ENCODE measurements around the gene SYNGR3. TPM values are rescaled to one million over a fixed set of nuclear protein-coding genes. Genes with fewer than 3 reads are reported as not detected.

The SYNGR3 gene
- total RNA-seq, 2 experiments from 2014 or later = 1.3 to 1.9 TPM

DNA sequence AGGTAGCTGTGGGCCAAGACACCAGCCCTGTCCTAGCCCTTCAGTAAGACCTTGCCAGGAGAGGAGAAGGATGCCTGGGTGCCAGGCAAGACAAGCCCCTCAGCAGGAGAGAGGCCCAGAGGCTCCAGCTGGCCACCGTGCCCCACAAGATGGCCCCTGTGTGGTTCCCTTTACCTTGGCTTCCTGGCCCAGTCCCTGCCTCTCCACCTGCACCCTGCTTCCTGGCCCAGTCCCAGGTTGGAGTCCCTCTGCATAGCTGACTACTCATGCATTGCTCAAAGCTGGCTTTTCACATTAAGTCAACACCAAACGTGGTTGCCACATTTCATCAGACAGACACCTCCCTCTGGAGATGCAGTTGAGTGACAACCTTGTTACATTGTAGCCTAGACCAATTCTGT, 4.0 kb downstream of the SYNGR3 start:
- DNase-seq = no peak
- H3K27me3 Mint-ChIP-seq = peaks cover 16% of the 10 kb centered on the region
- peak overlapping the region; percentile 80 for H3K27ac Mint-ChIP-seq
- no peaks in the 10 kb centered on the region for H3K9me3 Mint-ChIP-seq
- ChIA-PET POLR2A (interaction anchor here (0.9 kb wide), 1 partner anchor 160 kb away, joined by 3 read pairs; no protein-coding TSS in a partner anchor), CTCF (interaction anchor here (0.9 to 5.0 kb wide), 5 partner anchors 10 to 29 kb away, joined by 3 to 36 read pairs (median 4); partner anchors contain the start of genes GFER and ZNF598)
- H3K4me1 Mint-ChIP-seq = peaks cover 24% of the 10 kb centered on the region
- no peak overlapping the region for H3K4me3 Mint-ChIP-seq
- peaks cover 9% of the 10 kb centered on the region for H3K36me3 Mint-ChIP-seq (ENCODE audit: low read depth)

DNA sequence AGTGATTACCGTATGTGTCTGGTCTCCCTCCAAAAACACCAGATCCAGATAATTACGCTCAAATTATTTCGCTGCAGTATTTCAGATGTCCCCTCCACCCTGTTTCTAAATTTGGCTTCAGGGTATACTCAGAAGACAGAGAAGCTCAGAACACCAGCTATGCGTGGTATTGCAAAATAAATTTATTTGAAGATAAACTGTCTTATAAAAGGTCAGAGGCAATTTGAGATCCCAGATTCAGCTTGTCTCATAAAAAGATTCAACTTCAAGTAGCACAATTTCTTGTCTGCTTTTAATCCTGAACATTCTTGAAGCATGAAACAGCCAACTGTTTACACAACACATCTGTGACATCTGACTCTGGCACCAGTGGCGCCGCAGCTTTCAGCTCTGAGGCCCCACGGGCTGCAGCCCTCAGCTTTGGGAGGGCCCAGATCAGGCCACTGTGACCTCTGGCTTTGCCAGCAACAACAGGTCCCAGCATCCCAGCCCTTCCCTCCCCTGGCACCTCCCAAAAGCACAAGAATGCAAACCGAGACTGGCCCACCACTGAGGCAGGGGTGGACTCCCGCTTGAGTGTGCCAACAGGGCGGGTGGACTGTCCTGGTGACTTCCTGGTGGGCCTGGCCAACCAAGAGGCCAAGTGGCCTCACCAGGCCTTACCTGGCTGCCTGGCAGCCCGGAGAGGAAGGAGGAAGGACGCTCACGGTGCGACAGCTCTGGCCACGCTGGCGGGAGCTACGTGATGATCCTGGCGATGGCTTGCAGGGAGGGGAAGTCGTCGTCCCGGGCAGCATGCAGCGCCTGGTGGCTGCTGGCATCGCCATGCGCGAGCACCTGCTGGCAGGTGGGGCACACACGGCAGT, 8.0 kb downstream of the SYNGR3 start:
- H3K4me3 Mint-ChIP-seq = no peak overlapping the region
- ChIA-PET POLR2A (no interaction called here), CTCF (interaction anchor here (1.2 kb wide), 1 partner anchor 143 kb away, joined by 5 read pairs; no protein-coding TSS in a partner anchor)
- DNase-seq = no peak
- H3K36me3 Mint-ChIP-seq (ENCODE audit: low read depth) = peaks cover 19% of the 10 kb centered on the region
- H3K9me3 Mint-ChIP-seq = no peaks in the 10 kb centered on the region
- peaks cover 13% of the 10 kb centered on the region for H3K4me1 Mint-ChIP-seq
- no peak overlapping the region for H3K27ac Mint-ChIP-seq
- H3K27me3 Mint-ChIP-seq = no peaks in the 10 kb centered on the region

DNA sequence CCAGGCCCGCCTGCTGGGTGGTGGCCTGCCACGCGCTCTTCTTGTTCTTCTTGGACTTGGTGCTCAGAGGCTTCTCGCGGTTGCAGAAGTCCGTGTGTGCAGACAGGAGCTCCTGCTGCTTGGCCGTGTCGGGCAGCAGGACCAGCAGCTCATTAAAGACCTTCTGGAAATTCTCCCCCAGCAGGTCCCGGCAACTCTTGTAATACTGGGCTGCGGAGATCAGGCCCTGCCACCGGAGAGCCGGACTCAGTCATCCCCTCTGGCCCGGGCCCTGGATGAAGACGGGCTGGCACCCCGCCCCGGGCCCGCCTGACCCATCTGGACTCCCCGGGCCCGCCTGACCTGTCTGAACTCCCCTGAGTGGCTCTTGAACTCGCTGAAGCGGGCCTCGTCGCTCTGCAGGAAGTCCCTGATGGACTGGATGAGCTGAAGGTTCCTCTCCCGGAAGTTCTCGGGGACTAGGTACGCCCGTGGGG, 8.6 kb downstream of the SYNGR3 start:
- no peaks in the 10 kb centered on the region for H3K9me3 Mint-ChIP-seq
- H3K36me3 Mint-ChIP-seq (ENCODE audit: low read depth) = peaks cover 19% of the 10 kb centered on the region
- CTCF ChIA-PET = interaction anchor here (1.2 kb wide), 2 partner anchors 15 to 17 kb away, joined by 3 read pairs; partner anchors contain the start of genes GFER and NOXO1
- no peaks in the 10 kb centered on the region for H3K27me3 Mint-ChIP-seq
- H3K4me1 Mint-ChIP-seq = peaks cover 11% of the 10 kb centered on the region
- POLR2A ChIA-PET = no interaction called here
- no peak overlapping the region for H3K4me3 Mint-ChIP-seq
- no peak for DNase-seq
- no peak overlapping the region for H3K27ac Mint-ChIP-seq

DNA sequence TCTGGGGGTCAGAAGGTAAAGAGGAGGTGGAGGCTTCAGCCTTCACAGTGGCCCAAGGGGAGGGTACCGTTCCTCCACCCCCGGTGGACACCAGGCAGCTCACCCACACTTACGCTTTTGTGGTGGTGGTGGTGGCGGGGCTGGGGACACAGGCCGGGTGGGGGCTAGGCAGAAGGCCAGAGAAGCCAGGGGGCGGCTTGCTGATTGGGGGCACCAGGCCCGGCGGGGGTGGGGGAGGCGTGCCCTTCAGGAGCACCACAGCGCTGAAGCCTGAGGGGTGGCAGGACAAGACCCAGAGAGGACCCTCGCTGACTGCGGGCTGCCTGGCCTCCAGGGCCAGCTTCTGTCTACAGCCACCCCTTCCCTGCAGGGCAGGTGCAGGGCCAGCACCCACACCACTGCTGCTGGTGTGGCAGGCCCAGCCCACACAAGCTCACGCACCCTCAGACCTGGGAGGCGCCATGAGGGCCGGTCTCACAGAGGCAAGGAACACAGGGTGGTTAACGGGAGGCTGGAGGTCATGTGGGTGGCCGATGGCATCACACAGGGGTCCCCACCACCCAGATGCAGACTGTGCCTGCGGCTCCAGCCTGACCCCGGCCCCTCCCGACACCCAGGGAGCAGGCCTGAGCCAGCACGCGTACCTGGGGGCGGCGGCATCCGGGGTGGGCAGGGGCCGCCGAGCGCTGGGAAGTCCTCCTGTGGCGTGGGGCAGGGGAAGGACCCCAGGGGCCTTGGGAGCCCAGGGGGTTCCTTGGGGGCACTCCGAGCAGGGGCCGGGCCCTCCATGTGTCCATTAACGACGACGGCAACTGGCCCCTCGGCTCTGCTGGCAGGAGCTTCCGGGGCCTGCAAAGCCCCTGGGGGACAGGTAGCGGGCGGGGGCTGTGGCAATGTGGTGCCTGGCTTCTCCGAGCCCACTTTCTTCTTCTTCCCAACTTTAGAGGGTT, 9.4 kb downstream of the SYNGR3 start:
- H3K27me3 Mint-ChIP-seq = no peaks in the 10 kb centered on the region
- peaks cover 9% of the 10 kb centered on the region for H3K4me1 Mint-ChIP-seq
- H3K27ac Mint-ChIP-seq = no peak overlapping the region
- no peaks in the 10 kb centered on the region for H3K9me3 Mint-ChIP-seq
- ChIA-PET POLR2A (no interaction called here), CTCF (interaction anchor here (1.2 kb wide), 3 partner anchors 15 to 23 kb away, joined by 3 read pairs; partner anchors contain the start of genes GFER and NOXO1)
- H3K36me3 Mint-ChIP-seq (ENCODE audit: low read depth) = peaks cover 19% of the 10 kb centered on the region
- no peak overlapping the region for H3K4me3 Mint-ChIP-seq
- DNase-seq = no peak

DNA sequence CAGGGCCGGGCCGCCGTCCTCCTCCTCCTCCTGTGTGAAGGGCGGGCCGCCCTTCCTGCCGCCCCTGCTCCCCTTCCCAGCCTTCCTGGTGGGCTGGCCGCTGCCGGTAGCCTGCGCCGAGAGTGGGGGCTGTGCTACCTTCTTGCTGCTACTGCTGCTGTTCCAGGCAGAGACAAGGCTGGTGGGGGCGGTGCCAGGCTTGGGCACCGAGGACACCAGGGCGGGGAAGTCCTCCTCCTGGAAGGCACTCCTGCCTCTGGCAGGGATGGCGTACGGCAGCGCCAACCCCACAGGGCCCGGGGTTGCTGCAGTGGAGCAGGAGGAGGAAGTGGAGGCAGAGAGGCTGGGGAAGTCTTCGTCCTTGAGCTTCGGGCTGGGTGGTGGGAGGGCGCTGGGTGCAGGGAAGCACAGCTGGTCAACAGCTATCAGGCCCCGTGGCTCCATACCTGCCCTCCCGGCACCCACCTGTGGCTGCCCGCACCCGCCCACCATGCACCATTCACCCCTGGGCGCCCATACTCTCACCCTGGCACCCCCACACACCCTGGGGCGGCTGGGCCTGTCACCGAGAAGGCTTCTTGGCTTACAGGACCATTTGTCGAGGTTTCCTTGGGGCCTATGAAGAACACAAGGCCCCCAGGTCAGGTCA, 10.2 kb downstream of the SYNGR3 start:
- CTCF ChIA-PET = interaction anchor here (1.2 kb wide), 2 partner anchors 16 to 23 kb away, joined by 3 read pairs; partner anchors contain the start of gene GFER
- Mint-ChIP-seq H3K4me3 (no peak overlapping the region), H3K27me3 (no peaks in the 10 kb centered on the region), H3K27ac (no peak overlapping the region), H3K4me1 (peaks cover 12% of the 10 kb centered on the region), H3K9me3 (no peaks in the 10 kb centered on the region), H3K36me3 (ENCODE audit: low read depth) (peaks cover 19% of the 10 kb centered on the region)
- DNase-seq = no peak
- POLR2A ChIA-PET = no interaction called here

DNA sequence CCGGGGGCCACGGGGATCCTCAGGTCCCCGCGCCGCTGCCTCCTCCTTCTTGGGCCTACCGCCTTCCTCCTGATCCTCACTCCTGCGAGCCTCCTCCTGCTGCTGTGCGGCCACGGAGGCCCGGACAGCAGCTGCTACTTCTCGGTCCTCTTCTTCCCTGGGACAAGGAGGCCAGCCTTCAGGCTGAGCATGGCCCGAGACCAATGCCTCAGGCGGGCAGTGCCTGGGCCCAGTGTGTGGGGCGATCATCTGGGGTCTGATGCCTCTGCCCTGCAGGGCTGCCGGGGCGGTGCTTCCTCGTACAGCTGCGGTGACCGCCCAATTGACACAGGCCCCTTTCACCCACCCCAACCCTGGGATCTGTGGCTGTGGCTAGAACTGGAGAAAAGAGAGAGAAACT, 11.3 kb downstream of the SYNGR3 start:
- no peaks in the 10 kb centered on the region for H3K27me3 Mint-ChIP-seq
- H3K4me1 Mint-ChIP-seq = peaks cover 17% of the 10 kb centered on the region
- H3K9me3 Mint-ChIP-seq = no peaks in the 10 kb centered on the region
- CTCF ChIA-PET = no interaction called here
- H3K4me3 Mint-ChIP-seq = no peak overlapping the region
- peaks cover 22% of the 10 kb centered on the region for H3K36me3 Mint-ChIP-seq (ENCODE audit: low read depth)
- no peak for DNase-seq
- POLR2A ChIA-PET = no interaction called here
- H3K27ac Mint-ChIP-seq = no peak overlapping the region

DNA sequence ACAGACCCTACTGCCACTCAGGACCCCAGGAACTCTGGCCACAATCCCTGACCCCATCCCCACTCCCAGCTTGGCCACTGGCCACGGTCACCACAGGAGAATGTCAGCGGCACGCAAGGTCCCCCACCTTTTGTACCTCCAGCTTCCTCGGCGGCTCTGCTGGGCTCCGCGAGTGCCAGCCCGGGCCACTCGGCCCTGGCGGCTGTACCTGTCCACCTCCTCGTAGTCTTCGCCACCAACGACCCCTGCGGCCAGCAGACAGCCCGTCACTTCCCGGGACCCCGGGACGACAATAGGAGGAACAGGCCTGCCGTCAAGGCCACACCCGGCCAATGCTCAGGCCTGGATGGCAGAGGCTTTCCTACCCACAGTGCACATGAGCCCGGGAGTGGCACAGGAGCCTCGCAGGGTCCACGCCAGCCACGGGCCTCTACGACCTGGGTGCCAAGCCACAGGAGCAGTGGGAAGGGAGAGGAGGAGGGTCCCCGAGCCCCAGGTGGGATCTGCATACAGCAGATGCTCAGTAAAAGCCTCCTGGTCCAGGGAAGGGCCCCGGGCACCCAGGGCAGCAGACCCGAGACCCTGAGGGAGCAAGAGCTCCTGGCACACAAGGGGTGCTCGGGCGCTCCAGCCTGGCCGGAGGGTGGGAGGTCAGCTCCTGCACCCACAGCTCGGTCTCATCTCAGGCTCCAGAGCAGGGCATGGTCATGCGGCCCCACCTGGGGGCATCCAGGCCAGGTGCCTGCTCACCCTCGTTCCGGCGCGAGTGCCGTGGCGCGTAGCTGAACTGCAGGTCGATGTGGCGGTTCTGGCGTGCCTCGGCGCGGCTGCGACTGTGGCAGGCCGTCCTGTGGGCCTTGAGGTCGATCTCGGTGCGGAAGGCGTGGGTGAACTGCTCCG, 11.9 kb downstream of the SYNGR3 start:
- CTCF ChIA-PET = no interaction called here
- H3K27ac Mint-ChIP-seq = no peak overlapping the region
- peaks cover 17% of the 10 kb centered on the region for H3K4me1 Mint-ChIP-seq
- H3K36me3 Mint-ChIP-seq (ENCODE audit: low read depth) = peaks cover 25% of the 10 kb centered on the region
- H3K4me3 Mint-ChIP-seq = no peak overlapping the region
- H3K27me3 Mint-ChIP-seq = no peaks in the 10 kb centered on the region
- DNase-seq = no peak
- POLR2A ChIA-PET = no interaction called here
- no peaks in the 10 kb centered on the region for H3K9me3 Mint-ChIP-seq

DNA sequence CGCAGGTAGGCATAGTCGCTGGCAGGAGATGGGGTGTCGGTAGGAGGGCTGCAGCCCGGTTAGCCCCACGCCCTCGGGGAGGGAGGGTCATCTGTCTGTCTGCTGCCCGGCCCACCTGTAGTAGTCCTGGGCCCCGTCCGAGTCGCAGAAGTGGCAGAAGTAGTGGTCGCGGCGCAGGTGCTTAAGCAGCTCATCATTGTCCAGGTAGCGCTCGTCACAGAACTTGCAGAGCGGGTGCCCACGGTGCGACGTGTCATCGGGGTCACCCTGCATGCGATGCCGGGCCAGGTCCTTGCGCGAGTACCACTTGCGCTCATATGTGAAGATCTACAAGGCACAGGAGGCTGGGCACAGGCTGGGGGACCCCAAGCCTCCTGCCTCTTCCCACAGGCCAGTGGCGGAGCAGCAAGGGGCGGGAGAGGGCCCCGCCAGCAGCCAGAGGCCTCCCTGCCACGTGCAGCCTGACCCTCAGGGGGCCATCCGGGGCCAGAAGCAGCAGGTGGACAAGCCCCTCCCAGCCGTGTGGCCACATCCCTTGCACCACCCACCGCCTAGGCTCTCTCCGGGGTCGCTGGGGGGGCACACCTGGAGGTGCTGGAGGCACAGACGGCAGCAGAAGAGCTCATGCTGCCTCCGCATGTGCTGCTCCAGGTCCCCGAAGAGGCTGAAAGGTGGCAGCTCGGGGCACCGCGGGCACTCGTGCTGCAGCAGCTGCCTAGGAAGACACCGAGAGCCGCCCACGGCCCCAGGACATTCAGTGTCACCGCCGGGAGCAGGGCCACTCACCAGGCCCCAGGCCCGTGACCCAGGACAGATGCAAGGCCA, 12.8 kb downstream of the SYNGR3 start:
- no peaks in the 10 kb centered on the region for H3K27me3 Mint-ChIP-seq
- DNase-seq = no peak
- ChIA-PET CTCF (interaction anchor here (0.6 to 3.7 kb wide), 11 partner anchors 8 to 152 kb away, joined by 3 to 36 read pairs (median 6); partner anchors contain the start of genes TBL3 and TRAF7), POLR2A (no interaction called here)
- H3K4me3 Mint-ChIP-seq = no peak overlapping the region
- no peak overlapping the region for H3K27ac Mint-ChIP-seq
- no peaks in the 10 kb centered on the region for H3K9me3 Mint-ChIP-seq
- peaks cover 27% of the 10 kb centered on the region for H3K36me3 Mint-ChIP-seq (ENCODE audit: low read depth)
- H3K4me1 Mint-ChIP-seq = peaks cover 25% of the 10 kb centered on the region

DNA sequence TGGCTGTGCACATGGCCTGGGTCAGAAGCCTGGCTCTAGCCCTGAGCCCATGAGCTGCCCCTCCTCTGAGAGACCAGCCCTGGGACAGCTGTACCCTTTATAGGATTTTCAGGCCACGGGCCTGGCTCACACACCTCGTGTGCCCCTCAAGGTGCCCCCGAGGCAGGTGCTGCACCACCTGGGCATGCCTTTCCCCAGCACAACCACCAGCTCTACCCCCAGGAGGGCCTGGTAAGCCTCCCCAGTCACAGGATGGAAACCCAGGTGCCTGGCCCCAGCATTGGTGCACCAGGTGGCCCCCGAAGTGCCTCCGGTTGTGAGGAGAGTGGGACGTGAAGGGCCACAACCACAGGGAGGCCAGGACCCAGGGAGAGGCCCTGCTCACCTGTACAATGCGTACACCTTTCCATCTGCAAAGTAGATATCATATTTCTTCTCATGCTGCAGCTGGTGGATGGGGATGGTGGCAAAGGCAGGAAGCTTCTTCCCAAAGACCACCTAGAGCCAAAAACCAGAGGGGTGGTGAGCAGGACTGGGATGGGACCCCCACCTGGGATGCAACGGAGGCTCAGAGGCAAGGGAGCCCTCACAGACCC, 13.6 kb downstream of the SYNGR3 start:
- ChIA-PET CTCF (interaction anchor here (0.6 to 3.7 kb wide), 15 partner anchors 9 to 162 kb away, joined by 3 to 36 read pairs (median 5); partner anchors contain the start of genes NTHL1, TBL3, TRAF7 and TSC2), POLR2A (no interaction called here)
- Mint-ChIP-seq H3K4me3 (no peak overlapping the region), H3K36me3 (ENCODE audit: low read depth) (peaks cover 25% of the 10 kb centered on the region), H3K9me3 (no peaks in the 10 kb centered on the region), H3K27me3 (no peaks in the 10 kb centered on the region), H3K4me1 (peaks cover 32% of the 10 kb centered on the region), H3K27ac (no peak overlapping the region)
- DNase-seq = no peak

DNA sequence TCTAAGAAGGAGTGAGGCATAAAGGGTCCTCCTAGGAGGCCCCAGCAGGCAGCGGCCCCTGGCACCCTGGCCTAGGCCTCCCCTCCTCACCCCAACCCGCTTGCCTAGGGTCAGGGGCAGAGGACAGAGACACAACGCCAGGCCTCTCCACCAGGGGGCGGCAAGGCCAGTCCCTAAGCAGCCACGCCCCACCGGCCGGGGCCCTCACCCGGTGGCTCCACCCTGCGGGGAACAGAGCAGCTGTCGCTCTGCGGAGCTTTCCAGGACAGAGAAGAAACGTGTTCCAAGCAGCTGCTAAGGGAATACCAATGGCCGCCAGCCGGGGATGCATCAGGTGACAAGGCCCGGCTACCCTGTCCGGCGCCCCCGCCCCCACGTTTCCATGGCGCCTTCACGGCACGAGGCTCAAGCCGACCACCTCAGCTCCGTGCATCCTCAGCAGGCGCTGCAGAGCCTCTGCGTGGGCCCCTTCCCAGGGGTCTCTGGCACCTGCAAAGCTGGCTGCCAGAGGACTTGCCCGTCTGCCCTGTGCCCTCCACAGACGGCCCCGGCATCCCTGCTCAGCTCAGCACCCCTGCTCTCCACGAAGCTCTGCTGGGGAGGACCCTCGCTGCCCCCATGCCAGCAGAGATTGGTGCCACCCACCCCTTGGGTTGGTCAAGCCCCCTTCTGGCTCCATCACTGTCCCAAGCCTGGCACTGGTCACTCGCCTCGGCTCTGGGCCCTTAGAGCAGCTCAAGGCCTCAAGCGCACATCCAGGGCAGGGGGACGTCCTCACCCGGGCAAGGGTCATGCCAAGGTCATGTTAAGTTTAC, 14.3 kb downstream of the SYNGR3 start:
- H3K4me1 Mint-ChIP-seq = peaks cover 37% of the 10 kb centered on the region
- H3K4me3 Mint-ChIP-seq = no peak overlapping the region
- ChIA-PET CTCF (interaction anchor here (0.6 to 3.7 kb wide), 20 partner anchors 9 to 388 kb away, joined by 3 to 36 read pairs (median 4); partner anchors contain the start of genes NME3, NOXO1, NPW and NTHL1), POLR2A (no interaction called here)
- H3K9me3 Mint-ChIP-seq = no peaks in the 10 kb centered on the region
- H3K27ac Mint-ChIP-seq = no peak overlapping the region
- peaks cover 23% of the 10 kb centered on the region for H3K36me3 Mint-ChIP-seq (ENCODE audit: low read depth)
- peak; percentile 92 for DNase-seq
- H3K27me3 Mint-ChIP-seq = no peaks in the 10 kb centered on the region

Measured in activated CD4-positive, alpha-beta T cell treated with anti-CD3 and anti-CD28 coated beads, Interleukin-2, amount 10 ng/mL, durations not matched to agents 7 days and 5 days (primary cell).